Measurements from ENCODE around the gene MS4A15.
"Not testable (repeated sequence)": the region's sequence is repeated elsewhere in the genome, so short reads cannot be mapped to it uniquely, and the experiment has no call there.

Gene MS4A15

GRCh38 chr11:60818057-60818456 is 61.4 kb downstream of the MS4A15 start:
- no peak for TF ChIP-seq ZNF274 (IDR thresholded peaks at IDR 0.05; ENCODE audit: low read depth, low read length)
- H3K4me3 ChIP-seq (ENCODE audit: low read length): no peak overlapping the region

- TF ChIP-seq ZNF274 (IDR thresholded peaks at IDR 0.05; ENCODE audit: low read depth, low read length): no peak
- H3K4me3 ChIP-seq (ENCODE audit: low read length): no peak overlapping the region
These were observed 65.3 kb downstream of the MS4A15 start for GRCh38 chr11:60821827-60822599.

- not testable (repeated sequence) for H3K4me3 ChIP-seq (ENCODE audit: low read length)
These were observed 67.2 kb downstream of the MS4A15 start for GRCh38 chr11:60823745-60824306.

GRCh38 chr11:60825118-60825517 is 68.5 kb downstream of the MS4A15 start:
- no peak for TF ChIP-seq ZNF274 (IDR thresholded peaks at IDR 0.05; ENCODE audit: low read depth, low read length)
- no peak overlapping the region for H3K4me3 ChIP-seq (ENCODE audit: low read length)

- no peak for TF ChIP-seq ZNF274 (IDR thresholded peaks at IDR 0.05; ENCODE audit: low read depth, low read length)
- H3K4me3 ChIP-seq (ENCODE audit: low read length): no peak overlapping the region
These were observed 69.1 kb downstream of the MS4A15 start for GRCh38 chr11:60825790-60826189.

Data from GM08714 (cell line).